Tibial nerve (tissue), 4 donors: ENCODE measurements around the gene RUNX3. TPM values are rescaled to one million over a fixed set of nuclear protein-coding genes. Genes with fewer than 3 reads are reported as not detected.

ENCODE experiments used
- DNase-seq, 2 donors: peaks; one replicate each; pipeline ENCODE4 v3.0.0-alpha.2; 2019; ENCODE audit warnings: low spot score in 2 of 2
- H3K27ac ChIP-seq, 4 donors: fragments of 200-600 bp; sonication (generic) in 3 of 4; one replicate each; pipeline ENCODE4 v1.5.1; 2017 to 2019; ENCODE audit warnings: mild to moderate bottlenecking in 1 of 4
- H3K27me3 ChIP-seq, 2 donors: fragments of 200-600 bp; sonication (generic) in 1 of 2; one replicate each; pipeline versions ENCODE4 v1.5.1 to v1.6.0; 2017 to 2019
- H3K36me3 ChIP-seq, 3 donors: fragments of 200-600 bp; sonication (generic); one replicate each; pipeline ENCODE4 v1.5.1; 2018 to 2019
- H3K4me1 ChIP-seq, 4 donors: fragments of 200-600 bp; sonication (generic) in 3 of 4; one replicate each; pipeline ENCODE4 v1.5.1; 2017 to 2019
- H3K4me3 ChIP-seq, 4 donors: fragments of 200-600 bp; sonication (generic) in 3 of 4; one replicate each; pipeline ENCODE4 v1.5.1; 2017 to 2019; ENCODE audit warnings: mild to moderate bottlenecking in 1 of 4, moderate library complexity in 1 of 4
- H3K9me3 ChIP-seq, 4 donors: fragments of 200-600 bp; sonication (generic) in 3 of 4; one replicate each; pipeline ENCODE4 v1.5.1; 2017 to 2019
- CTCF ChIP-seq, 5 experiments: fragments of 200-600 bp in 3 of 5; fragments of 450-650 bp in 2 of 5; sonication (generic) in 3 of 5; IDR thresholded peaks; one replicate each; pipeline ENCODE4 v1.5.1; 2016 to 2019; ENCODE audit warnings: antibody characterized with exemption in 5 of 5, mild to moderate bottlenecking in 3 of 5, moderate library complexity in 2 of 5
- EP300 ChIP-seq, 2 donors: sonication (generic); formaldehyde crosslinking; IDR thresholded peaks; one replicate each; pipeline ENCODE4 v1.6.1; 2017; ENCODE audit warnings: antibody characterized with exemption in 2 of 2, mild to moderate bottlenecking in 1 of 2
- POLR2A ChIP-seq, 2 donors: fragments of 450-650 bp; IDR thresholded peaks; one replicate each; pipeline ENCODE4 v1.6.1; 2017; ENCODE audit warnings: antibody characterized with exemption in 2 of 2, mild to moderate bottlenecking in 2 of 2, moderate library complexity in 2 of 2
- WGBS, 2 donors: methylation state at CpG; one replicate each; pipeline ENCODE4 v1.1.5; 2018; 5-methylcytosine and 5-hydroxymethylcytosine counted together
- total RNA-seq, 4 donors: library from RNA; depleted of rRNA; stranded (reverse); fragments of >200 nt; gene quantifications; one replicate each; pipeline ENCODE4 v1.1.0, GENCODE V29; 2016

The RUNX3 gene
- total RNA-seq, 4 donors from 2014 or later: 0.22 to 3.3 (median 1.2) TPM

GRCh38 chr1:24899581-24900485, 30.2 kb downstream of the RUNX3 start:
- no peak overlapping the region for H3K4me3 ChIP-seq
- DNase-seq: no peak
- H3K9me3 ChIP-seq: no peaks in the 10 kb centered on the region
- TF ChIP-seq EP300 (IDR thresholded peaks at IDR 0.05): no peak
- TF ChIP-seq POLR2A (IDR thresholded peaks at IDR 0.05): no peak
- TF ChIP-seq CTCF (IDR thresholded peaks at IDR 0.05): no peak
- H3K4me1 ChIP-seq: no peaks in the 10 kb centered on the region
- peaks cover 0 to 53% of the 10 kb centered on the region in 2 donors for H3K27me3 ChIP-seq
- 78 to 81% methylated on average over 14 of the region's 14 CpGs for WGBS, 2 donors
- H3K36me3 ChIP-seq: no peaks in the 10 kb centered on the region
- H3K27ac ChIP-seq: no peak overlapping the region

GRCh38 chr1:24898909-24899439, 31.1 kb downstream of the RUNX3 start:
- WGBS, 2 donors: 71 to 85% methylated on average over 7 to 8 of the region's 8 CpGs
- TF ChIP-seq EP300 (IDR thresholded peaks at IDR 0.05) (no peak), CTCF (IDR thresholded peaks at IDR 0.05) (no peak), POLR2A (IDR thresholded peaks at IDR 0.05) (no peak)
- H3K27ac ChIP-seq: no peak overlapping the region
- H3K4me3 ChIP-seq: no peak overlapping the region
- no peak for DNase-seq
- H3K27me3 ChIP-seq: peaks cover 0 to 46% of the 10 kb centered on the region in 2 donors
- no peaks in the 10 kb centered on the region for H3K36me3 ChIP-seq
- H3K4me1 ChIP-seq: no peaks in the 10 kb centered on the region
- no peaks in the 10 kb centered on the region for H3K9me3 ChIP-seq

- H3K4me1 ChIP-seq: no peaks in the 10 kb centered on the region
- H3K27ac ChIP-seq: no peak overlapping the region
- H3K4me3 ChIP-seq: no peak overlapping the region
- peaks cover 0 to 41% of the 10 kb centered on the region in 2 donors for H3K27me3 ChIP-seq
- no peak for TF ChIP-seq EP300 (IDR thresholded peaks at IDR 0.05)
- TF ChIP-seq POLR2A (IDR thresholded peaks at IDR 0.05): no peak
- TF ChIP-seq CTCF (IDR thresholded peaks at IDR 0.05): peak; percentile 50 to 64 (median 55)
- H3K36me3 ChIP-seq: no peaks in the 10 kb centered on the region
- H3K9me3 ChIP-seq: no peaks in the 10 kb centered on the region
- WGBS, 2 donors: 42 to 54% methylated on average over 8 of the region's 9 CpGs
- peak in 1 of 2 donors; percentile 32 for DNase-seq
These were observed 31.7 kb downstream of the RUNX3 start for GRCh38 chr1:24898152-24898908.

- TF ChIP-seq POLR2A (IDR thresholded peaks at IDR 0.05) (no peak), EP300 (IDR thresholded peaks at IDR 0.05) (no peak), CTCF (IDR thresholded peaks at IDR 0.05) (no peak)
- 68 to 74% methylated on average over 14 to 15 of the region's 17 CpGs for WGBS, 2 donors
These were observed 32.6 kb downstream of the RUNX3 start for GRCh38 chr1:24897263-24898151.

More at GRCh38 chr1:24897263-24898151, 32.6 kb downstream of the RUNX3 start:
- Histone ChIP-seq H3K27ac (no peak overlapping the region), H3K4me1 (no peaks in the 10 kb centered on the region), H3K4me3 (no peak overlapping the region), H3K27me3 (peaks cover 0 to 36% of the 10 kb centered on the region in 2 donors), H3K9me3 (peaks cover 0 to 4% (median 0%) of the 10 kb centered on the region in 4 donors), H3K36me3 (no peaks in the 10 kb centered on the region)
- no peak for DNase-seq
